H1 (cell line): ENCODE results near the gene KRTDAP. TPM values are rescaled to one million over a fixed set of nuclear protein-coding genes. Genes with fewer than 3 reads are reported as not detected.

Source experiments
- CTCF ChIA-PET: fragments of 300-600 bp; sonication (Branson Sonifier 250); formaldehyde crosslinking; loops from one replicate; lab custom pipeline; 2021; ENCODE audit not compliant: partially characterized antibody; lab: Charles Lee
- POLR2A ChIA-PET: fragments of 300-600 bp; sonication (Branson Sonifier 250); formaldehyde crosslinking; loops from one replicate; lab custom pipeline; 2021; ENCODE audit warnings: inconsistent platforms; ENCODE audit not compliant: partially characterized antibody; lab: Charles Lee
- DNase-seq, 2 experiments: peaks; one replicate each; pipeline versions ENCODE4 v3.0.0 to v3.0.0-alpha.2; 2010 to 2022; ENCODE audit warnings: low spot score in 2 of 2, low read depth in 1 of 2, mixed read lengths in 1 of 2
- FAIRE-seq: peaks from 2 replicates; lab custom pipeline; 2011; peaks lifted over from hg19 to GRCh38; lab: Jason Lieb, UNC
- H2AFZ ChIP-seq: 2 replicates; pipeline ENCODE4 v1.8.1; 2012; ENCODE audit warnings: low read length, inconsistent platforms
- H2AK5ac ChIP-seq: 2 replicates; pipeline ENCODE4 v1.6.1; 2013; ENCODE audit warnings: low read depth, low read length
- H2BK120ac ChIP-seq: replicated peaks from 2 replicates; pipeline ENCODE3; 2013; ENCODE audit warnings: low read depth, low read length, inconsistent platforms
- H2BK12ac ChIP-seq: 2 replicates; pipeline ENCODE4 v1.6.1; 2013; ENCODE audit warnings: low read depth, low read length
- H2BK15ac ChIP-seq: 2 replicates; pipeline ENCODE4 v1.6.1; 2013; ENCODE audit warnings: low read length
- H2BK20ac ChIP-seq: 2 replicates; pipeline ENCODE4 v1.6.1; 2013; ENCODE audit warnings: low read length
- H2BK5ac ChIP-seq: 2 replicates; pipeline ENCODE4 v1.6.1; 2013; ENCODE audit warnings: low read depth, low read length
- H3K14ac ChIP-seq: 2 replicates; pipeline ENCODE4 v1.6.1; 2013; ENCODE audit warnings: inconsistent platforms; ENCODE audit not compliant: insufficient read length
- H3K18ac ChIP-seq: 2 replicates; pipeline ENCODE4 v1.6.1; 2013; ENCODE audit warnings: low read length; ENCODE audit errors: extremely low read depth
- H3K23ac ChIP-seq: 2 replicates; pipeline ENCODE4 v1.6.1; 2013; ENCODE audit warnings: inconsistent platforms; ENCODE audit not compliant: insufficient read length
- H3K23me2 ChIP-seq: 2 replicates; pipeline ENCODE4 v1.6.1; 2013; ENCODE audit warnings: low read depth, low read length
- H3K27ac ChIP-seq: 2 replicates; pipeline ENCODE4 v1.6.1; 2011; ENCODE audit warnings: low read depth, low read length, inconsistent platforms
- H3K27me3 ChIP-seq, 4 experiments: replicated peaks in 1 of 4; 1 replicate in 1 of 4; 2 replicates in 3 of 4; pipeline versions ENCODE4 v1.6.1 to v1.8.1; 2011 to 2013; ENCODE audit warnings: low read length in 3 of 4, mild to moderate bottlenecking in 3 of 4, inconsistent platforms in 2 of 4, mixed read lengths in 2 of 4, moderate library complexity in 1 of 4; ENCODE audit not compliant: control insufficient read depth in 3 of 4, insufficient read depth in 3 of 4; ENCODE audit errors: extremely low read depth in 1 of 4
- H3K36me3 ChIP-seq, 4 experiments: 2 replicates each; pipeline versions ENCODE4 v1.6.1 to v1.8.1; 2011 to 2013; ENCODE audit warnings: mild to moderate bottlenecking in 4 of 4, low read length in 3 of 4, moderate library complexity in 2 of 4, control low read depth in 1 of 4, inconsistent platforms in 1 of 4; ENCODE audit not compliant: insufficient read depth in 4 of 4, control insufficient read depth in 2 of 4
- H3K4ac ChIP-seq: replicated peaks from 2 replicates; pipeline ENCODE3; 2013; ENCODE audit warnings: low read length, low read depth, mixed read lengths, inconsistent platforms; ENCODE audit not compliant: insufficient read length
- H3K4me1 ChIP-seq, 4 experiments: replicated peaks in 1 of 4; 1 replicate in 1 of 4; 2 replicates in 3 of 4; pipeline versions ENCODE4 v1.6.1 to v1.8.1; 2011 to 2013; ENCODE audit warnings: low read length in 3 of 4, inconsistent platforms in 2 of 4, mixed read lengths in 1 of 4; ENCODE audit not compliant: insufficient read depth in 4 of 4, control insufficient read depth in 3 of 4
- H3K4me2 ChIP-seq, 2 experiments: 2 replicates each; pipeline versions ENCODE4 v1.6.1 to v1.8.1; 2011 to 2013; ENCODE audit warnings: low read depth in 2 of 2, low read length in 2 of 2, control low read depth in 1 of 2, inconsistent platforms in 1 of 2, mild to moderate bottlenecking in 1 of 2; ENCODE audit not compliant: insufficient read depth in 1 of 2
- H3K4me3 ChIP-seq, 4 experiments: fragments of 200-600, 300-600 bp in 1 of 4; sonication (generic), shearing (Covaris generic), sonication (Bioruptor Twin) in 1 of 4; 2 replicates each; pipeline versions ENCODE4 v1.5.1 to v1.8.1; 2011 to 2016; ENCODE audit warnings: low read length in 4 of 4, low read depth in 3 of 4, control low read depth in 2 of 4, inconsistent platforms in 2 of 4, mild to moderate bottlenecking in 2 of 4, mixed read lengths in 1 of 4, moderate library complexity in 1 of 4; ENCODE audit not compliant: insufficient read depth in 2 of 4; ENCODE audit errors: extremely low read depth in 1 of 4
- H3K56ac ChIP-seq: replicated peaks from 2 replicates; pipeline ENCODE3; 2013; ENCODE audit warnings: low read depth, mild to moderate bottlenecking, mixed read lengths, low read length, inconsistent platforms; ENCODE audit not compliant: insufficient read length
- H3K79me1 ChIP-seq: 2 replicates; pipeline ENCODE4 v1.6.1; 2013; ENCODE audit warnings: low read depth, low read length, control low read depth
- H3K79me2 ChIP-seq, 2 experiments: 2 replicates each; pipeline versions ENCODE4 v1.6.1 to v1.8.1; 2012 to 2013; ENCODE audit warnings: low read length in 2 of 2, mild to moderate bottlenecking in 2 of 2, inconsistent platforms in 1 of 2; ENCODE audit not compliant: insufficient read depth in 2 of 2, control insufficient read depth in 1 of 2
- H3K9ac ChIP-seq, 4 experiments: replicated peaks in 1 of 4; 1 replicate in 1 of 4; 2 replicates in 3 of 4; pipeline versions ENCODE4 v1.6.1 to v1.8.1; 2011 to 2013; ENCODE audit warnings: low read depth in 3 of 4, low read length in 3 of 4, control low read depth in 2 of 4, mild to moderate bottlenecking in 2 of 4, moderate library complexity in 2 of 4, inconsistent platforms in 1 of 4; ENCODE audit errors: extremely low read depth in 1 of 4
- H3K9me3 ChIP-seq, 2 experiments: 2 replicates each; pipeline versions ENCODE4 v1.6.1 to v1.8.1; 2012 to 2013; ENCODE audit warnings: mild to moderate bottlenecking in 2 of 2, moderate library complexity in 2 of 2, control low read depth in 1 of 2, inconsistent platforms in 1 of 2, low read depth in 1 of 2, low read length in 1 of 2, mixed read lengths in 1 of 2; ENCODE audit not compliant: insufficient read depth in 2 of 2
- H4K20me1 ChIP-seq, 2 experiments: replicated peaks in 1 of 2; 2 replicates each; pipeline versions ENCODE3 to v1.8.1; 2011 to 2013; ENCODE audit warnings: inconsistent platforms in 2 of 2, low read length in 2 of 2, mild to moderate bottlenecking in 1 of 2; ENCODE audit not compliant: insufficient read depth in 2 of 2, control insufficient read depth in 1 of 2
- H4K5ac ChIP-seq: 2 replicates; pipeline ENCODE4 v1.6.1; 2013; ENCODE audit warnings: low read length, low read depth, mixed read lengths, inconsistent platforms; ENCODE audit not compliant: insufficient read length
- H4K8ac ChIP-seq: 2 replicates; pipeline ENCODE4 v1.8.0; 2013; ENCODE audit warnings: mild to moderate bottlenecking, moderate library complexity, low read length, inconsistent platforms; ENCODE audit not compliant: insufficient read depth; ENCODE audit errors: extremely low read depth
- H4K91ac ChIP-seq: replicated peaks from 2 replicates; pipeline ENCODE3; 2013; ENCODE audit warnings: low read length, mixed read lengths, inconsistent platforms; ENCODE audit not compliant: insufficient read length
- BRCA1 ChIP-seq: IDR thresholded peaks from 2 replicates; pipeline ENCODE4 v1.6.1; 2012; ENCODE audit warnings: low read depth, low read length, improper control_type of control experiment
- CHD2 ChIP-seq: IDR thresholded peaks from 2 replicates; pipeline ENCODE4 v1.6.1; 2012; ENCODE audit warnings: low read length, improper control_type of control experiment
- EP300 ChIP-seq, 2 experiments: IDR thresholded peaks; 1 replicate in 1 of 2; 2 replicates in 1 of 2; pipeline ENCODE4 v1.6.1; 2011 to 2012; ENCODE audit warnings: low read depth in 2 of 2, low read length in 2 of 2, mild to moderate bottlenecking in 2 of 2, borderline replicate concordance in 1 of 2, inconsistent platforms in 1 of 2, moderate library complexity in 1 of 2
- HDAC6 ChIP-seq: IDR thresholded peaks from one replicate; pipeline ENCODE4 v1.7.1; 2012; ENCODE audit warnings: low read depth, mild to moderate bottlenecking, inconsistent platforms, low read length, moderate library complexity
- JUND ChIP-seq: IDR thresholded peaks from 2 replicates; pipeline ENCODE4 v1.6.1; 2011; ENCODE audit warnings: mild to moderate bottlenecking, improper control_type of control experiment, low read length
- KDM4A ChIP-seq: IDR thresholded peaks from one replicate; pipeline ENCODE4 v1.7.1; 2012; ENCODE audit warnings: low read depth, mild to moderate bottlenecking, moderate library complexity, low read length, inconsistent platforms; ENCODE audit not compliant: severe bottlenecking
- SRF ChIP-seq: IDR thresholded peaks from 2 replicates; pipeline ENCODE4 v1.6.1; 2011; ENCODE audit warnings: mild to moderate bottlenecking, low read depth, low read length, moderate library complexity
- WGBS, 2 experiments: shearing (Covaris generic) in 1 of 2; methylation state at CpG; one replicate each; pipeline versions ENCODE4 v1.1.6 to v1.1.7; 2013 to 2015; ENCODE audit warnings: low lambda C conversion rate in 2 of 2, mixed read lengths in 2 of 2, inconsistent platforms in 1 of 2, low coverage in 1 of 2, missing lambda C conversion rate in 1 of 2; ENCODE audit not compliant: insufficient replicate concordance in 2 of 2, insufficient coverage in 1 of 2, insufficient read length in 1 of 2; ENCODE audit errors: extremely low coverage in 1 of 2, missing lambda C conversion rate in 1 of 2; 5-methylcytosine and 5-hydroxymethylcytosine counted together
- polyA plus RNA-seq, 7 experiments: library from polyadenylated mRNA; depleted of rRNA in 3 of 7; stranded (reverse) in 5 of 7; unstranded in 2 of 7; fragments of >200 nt in 5 of 7; fragments of 200-250 nt in 2 of 7; gene quantifications; 1 replicate in 5 of 7; 2 replicates in 1 of 7; 4 replicates in 1 of 7; pipeline versions ENCODE4 v1.2.1 to v1.2.3, GENCODE V29; 2011 to 2013; ENCODE audit warnings: missing spikeins in 2 of 7, mixed read lengths in 2 of 7
- total RNA-seq: library from RNA; stranded (reverse); fragmentation: NEBNext Ultra II Directional; extraction: Animal tissue kit (Norgen Biotek cat#: 25700); gene quantifications from 2 replicates; pipeline ENCODE4 v1.2.1, GENCODE V29; 2021

Gene KRTDAP
- total and polyA plus RNA-seq, 2 of the 8 experiments (the other 6 are each of a cell fraction or from before 2014, with no cell fraction given), result 0.69 to 0.88 TPM

- no peak for FAIRE-seq
- no peak overlapping the region for H2BK5ac ChIP-seq
- ChIA-PET POLR2A (no interaction called here), CTCF (interaction anchor here (0.7 to 1.1 kb wide), 3 partner anchors 26 to 253 kb away, joined by 3 to 4 read pairs (median 3); no protein-coding TSS in a partner anchor)
- no peak for TF ChIP-seq EP300 (IDR thresholded peaks at IDR 0.05; ENCODE audit: borderline replicate concordance in 1 of 2, low read depth in 2 of 2, low read length in 2 of 2)
- no peak for TF ChIP-seq HDAC6
- TF ChIP-seq CHD2, result no peak
- no peak for TF ChIP-seq BRCA1
- TF ChIP-seq KDM4A, result no peak
- TF ChIP-seq SRF, result no peak
- TF ChIP-seq JUND, result no peak
- H2AFZ ChIP-seq, result no peak overlapping the region
- H3K56ac ChIP-seq, result no peak overlapping the region
- H2AK5ac ChIP-seq, result no peak overlapping the region
- no peak overlapping the region for H3K14ac ChIP-seq
- no peaks in the 10 kb centered on the region for H3K9me3 ChIP-seq
- H2BK12ac ChIP-seq, result no peak overlapping the region
- no peaks in the 10 kb centered on the region for H3K36me3 ChIP-seq
- H3K27ac ChIP-seq, result no peak overlapping the region
- no peak overlapping the region for H4K91ac ChIP-seq
- no peak overlapping the region for H2BK15ac ChIP-seq
- H3K9ac ChIP-seq, result no peak overlapping the region
- no peaks in the 10 kb centered on the region for H3K27me3 ChIP-seq
- DNase-seq, result no peak
- no peak overlapping the region; the same call in 1 of the 2 replicates for H4K8ac ChIP-seq
- no peak overlapping the region for H3K4ac ChIP-seq
- no peak overlapping the region for H3K23ac ChIP-seq
- H3K23me2 ChIP-seq, result peaks cover 1% of the 10 kb centered on the region; the same call in 1 of the 2 replicates
- no peak overlapping the region for H2BK120ac ChIP-seq
- H3K4me1 ChIP-seq, result no peaks in the 10 kb centered on the region
- no peak overlapping the region for H3K18ac ChIP-seq
- H3K4me2 ChIP-seq, result no peak overlapping the region
- no peaks in the 10 kb centered on the region for H3K79me1 ChIP-seq
- H2BK20ac ChIP-seq, result no peak overlapping the region
- 92% methylated on average over 9 of the region's 9 CpGs; no CpG with 5 or more reads in 1 of the 2 experiments for WGBS, 2 experiments
- no peaks in the 10 kb centered on the region for H4K20me1 ChIP-seq
- no peak overlapping the region for H3K4me3 ChIP-seq
- H4K5ac ChIP-seq, result no peak overlapping the region
- no peaks in the 10 kb centered on the region for H3K79me2 ChIP-seq
Observed at GRCh38 chr19:35461060-35461459, 29.2 kb downstream of the KRTDAP start.
